ENCODE measurements around the gene IP6K2. TPM values are rescaled to one million over a fixed set of nuclear protein-coding genes. Genes with fewer than 3 reads are reported as not detected.

The IP6K2 gene
- total RNA-seq, 3 donors from 2014 or later, result 99.3 to 199 (median 137) TPM

- no peaks in the 10 kb centered on the region for H3K36me3 ChIP-seq (ENCODE audit: low read depth)
- TF ChIP-seq, protein P1, sequence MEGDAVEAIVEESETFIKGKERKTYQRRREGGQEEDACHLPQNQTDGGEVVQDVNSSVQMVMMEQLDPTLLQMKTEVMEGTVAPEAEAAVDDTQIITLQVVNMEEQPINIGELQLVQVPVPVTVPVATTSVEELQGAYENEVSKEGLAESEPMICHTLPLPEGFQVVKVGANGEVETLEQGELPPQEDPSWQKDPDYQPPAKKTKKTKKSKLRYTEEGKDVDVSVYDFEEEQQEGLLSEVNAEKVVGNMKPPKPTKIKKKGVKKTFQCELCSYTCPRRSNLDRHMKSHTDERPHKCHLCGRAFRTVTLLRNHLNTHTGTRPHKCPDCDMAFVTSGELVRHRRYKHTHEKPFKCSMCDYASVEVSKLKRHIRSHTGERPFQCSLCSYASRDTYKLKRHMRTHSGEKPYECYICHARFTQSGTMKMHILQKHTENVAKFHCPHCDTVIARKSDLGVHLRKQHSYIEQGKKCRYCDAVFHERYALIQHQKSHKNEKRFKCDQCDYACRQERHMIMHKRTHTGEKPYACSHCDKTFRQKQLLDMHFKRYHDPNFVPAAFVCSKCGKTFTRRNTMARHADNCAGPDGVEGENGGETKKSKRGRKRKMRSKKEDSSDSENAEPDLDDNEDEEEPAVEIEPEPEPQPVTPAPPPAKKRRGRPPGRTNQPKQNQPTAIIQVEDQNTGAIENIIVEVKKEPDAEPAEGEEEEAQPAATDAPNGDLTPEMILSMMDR (IDR thresholded peaks at IDR 0.05), result no peak
- intact Hi-C loops (cut with DNase I, micrococcal nuclease), result no loop called here
Observed at GRCh38 chr3:48648188-48648850, 68.7 kb downstream of the IP6K2 start.

GRCh38 chr3:48647714-48648113, 69.3 kb downstream of the IP6K2 start:
- TF ChIP-seq, protein P1 (IDR thresholded peaks at IDR 0.05), result no peak
- no peak for ATAC-seq
- Histone ChIP-seq H3K36me3 (ENCODE audit: low read depth) (no peaks in the 10 kb centered on the region), H3K4me1 (ENCODE audit: low read depth) (no peaks in the 10 kb centered on the region), H3K4me3 (no peak overlapping the region), H3K9me3 (no peaks in the 10 kb centered on the region)
- intact Hi-C loops (cut with DNase I, micrococcal nuclease), result no loop called here
- DNase-seq, result no peak

More at GRCh38 chr3:48648188-48648850, 68.7 kb downstream of the IP6K2 start:
- Histone ChIP-seq H3K9me3 (no peaks in the 10 kb centered on the region), H3K4me1 (ENCODE audit: low read depth) (no peaks in the 10 kb centered on the region), H3K4me3 (no peak overlapping the region)
- ATAC-seq (no peak), DNase-seq (no peak)

DNA sequence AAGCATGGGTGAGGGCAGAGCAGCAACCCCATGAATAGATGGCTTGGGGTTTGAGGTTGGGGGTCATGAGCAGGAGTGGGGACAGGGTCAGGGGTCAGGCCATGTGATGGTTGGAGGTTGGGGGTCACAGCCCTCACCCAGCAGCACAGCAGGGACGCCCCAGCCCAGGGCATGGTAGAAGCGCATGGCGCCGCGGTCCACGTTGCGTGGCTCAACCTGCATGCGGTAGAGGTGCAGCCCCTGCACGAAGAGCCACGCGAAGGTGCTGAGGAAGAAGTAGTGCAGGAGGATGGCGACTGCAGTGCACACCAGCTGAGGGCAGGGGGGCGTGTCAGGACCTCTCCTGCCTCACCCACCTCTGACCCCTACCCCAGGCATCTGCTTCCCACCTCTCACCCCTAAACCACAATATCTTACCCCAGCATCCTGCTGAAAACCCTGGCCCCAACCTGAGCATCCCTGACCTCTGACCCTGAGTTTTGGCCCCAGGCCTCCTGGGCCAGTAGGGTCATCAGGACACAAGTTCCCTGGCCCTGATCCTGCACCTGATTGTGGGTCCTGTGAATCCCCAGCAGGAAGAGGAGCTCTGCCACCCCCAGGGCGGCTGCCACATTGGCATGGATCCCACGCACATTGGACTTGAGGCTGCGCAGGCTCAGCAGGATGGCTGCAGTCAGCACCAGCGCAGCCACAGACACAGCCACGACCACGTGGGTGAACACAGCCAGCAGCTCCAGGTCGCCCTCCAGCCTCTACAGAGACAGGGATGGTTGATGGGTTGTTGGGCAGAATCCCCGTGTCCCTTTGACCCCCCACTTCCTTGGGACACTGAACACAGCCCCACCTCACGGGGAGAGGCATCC, 71.9 kb downstream of the IP6K2 start:
- intact Hi-C loops (cut with DNase I, micrococcal nuclease), result no loop called here
- TF ChIP-seq, protein P1 (IDR thresholded peaks at IDR 0.05), result no peak
- no peaks in the 10 kb centered on the region for H3K36me3 ChIP-seq (ENCODE audit: low read depth)

DNA sequence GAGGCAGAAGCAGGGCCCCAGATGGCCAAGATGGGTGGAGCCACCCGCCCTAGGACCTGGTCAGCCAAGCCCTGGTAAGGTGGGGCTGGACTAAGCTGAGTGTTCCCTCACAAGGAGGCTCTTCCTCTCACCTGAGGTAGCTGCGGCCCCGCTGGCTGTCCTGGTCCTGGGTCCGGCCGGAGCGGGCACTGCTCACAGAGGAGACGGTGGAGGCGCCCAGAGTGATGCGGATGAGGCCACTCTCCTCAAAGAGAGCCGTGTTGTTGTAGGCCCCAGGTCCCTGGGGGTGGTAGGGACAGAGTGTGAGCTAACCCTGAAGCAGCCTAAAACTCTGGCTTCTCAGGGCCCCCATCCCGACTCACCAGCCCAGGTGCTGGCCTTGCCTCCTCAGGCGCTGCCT, 74.4 kb downstream of the IP6K2 start:
- intact Hi-C loops (cut with DNase I, micrococcal nuclease), result no loop called here
- Histone ChIP-seq H3K36me3 (ENCODE audit: low read depth) (no peaks in the 10 kb centered on the region), H3K4me3 (no peak overlapping the region), H3K4me1 (ENCODE audit: low read depth) (no peaks in the 10 kb centered on the region), H3K9me3 (no peaks in the 10 kb centered on the region)
- ATAC-seq, result no peak
- TF ChIP-seq, protein P1 (IDR thresholded peaks at IDR 0.05), result no peak
- no peak for DNase-seq

More for the DNA sequence above, 71.9 kb downstream of the IP6K2 start:
- H3K4me1 ChIP-seq (ENCODE audit: low read depth), result no peaks in the 10 kb centered on the region
- H3K4me3 ChIP-seq, result no peak overlapping the region
- DNase-seq, result no peak
- ATAC-seq, result no peak
- no peaks in the 10 kb centered on the region for H3K9me3 ChIP-seq

DNA sequence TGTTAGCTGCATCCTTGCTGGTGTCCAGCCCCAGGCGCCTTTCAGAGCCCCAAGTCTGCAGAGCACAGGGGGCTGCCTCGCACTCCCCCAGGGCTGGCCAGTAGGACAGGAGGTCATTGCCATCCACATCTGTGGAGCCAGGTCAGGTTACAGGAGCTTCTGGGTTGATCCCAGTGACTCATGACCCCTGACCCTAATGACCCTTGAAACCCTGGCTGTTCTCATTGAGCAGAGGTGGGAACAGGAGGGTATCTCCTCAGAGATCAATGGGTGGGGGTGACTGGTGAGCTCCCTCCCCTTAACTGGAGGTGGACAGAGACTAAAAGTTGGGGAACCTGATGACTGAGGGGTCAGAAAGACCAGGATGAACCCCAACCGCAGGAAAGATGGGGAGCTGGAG, 75.6 kb downstream of the IP6K2 start:
- no peak overlapping the region for H3K4me3 ChIP-seq
- no peaks in the 10 kb centered on the region for H3K9me3 ChIP-seq
- H3K4me1 ChIP-seq (ENCODE audit: low read depth), result peaks cover 3% of the 10 kb centered on the region
- ATAC-seq (no peak), DNase-seq (no peak)
- no peaks in the 10 kb centered on the region for H3K36me3 ChIP-seq (ENCODE audit: low read depth)
- intact Hi-C loops (cut with DNase I, micrococcal nuclease), result no loop called here
- TF ChIP-seq, protein P1 (IDR thresholded peaks at IDR 0.05), result no peak

All from mucosa of descending colon (tissue), 3 donors.